GM20000 (cell line): ENCODE data around the gene RASA3.

Experiments used
- DNase-seq: peaks from one replicate; pipeline ENCODE4 v3.0.0; 2012; ENCODE audit warnings: low spot score
- CTCF ChIP-seq: IDR thresholded peaks from 2 replicates; pipeline ENCODE4 v1.5.1; 2012; ENCODE audit warnings: mild to moderate bottlenecking, control low read depth; ENCODE audit errors: extremely low read depth, missing control alignments

The RASA3 gene

DNA sequence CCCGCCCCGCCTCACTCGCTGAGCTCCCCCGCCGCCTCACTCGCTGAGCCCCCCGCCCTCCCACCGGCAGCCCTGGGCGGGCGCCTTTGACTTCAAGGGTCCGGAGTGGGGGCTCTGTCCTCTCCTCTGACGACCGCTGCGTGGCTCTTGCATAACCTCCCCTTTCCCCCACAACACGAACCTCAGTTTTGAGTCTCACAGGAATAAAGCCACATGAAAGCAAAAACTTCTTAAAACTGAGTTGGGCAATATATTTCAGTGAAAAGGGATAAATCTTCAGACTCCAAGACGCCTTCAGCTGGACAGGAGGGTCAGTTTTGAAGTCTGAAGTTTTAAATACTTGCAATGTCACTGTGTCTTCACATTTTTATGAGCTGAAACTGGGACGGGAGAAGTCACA is 87.9 kb downstream of the RASA3 start:
- DNase-seq = no peak
- TF ChIP-seq CTCF = no peak

GRCh38 chr13:114043421-114044053 is 88.9 kb downstream of the RASA3 start:
- TF ChIP-seq CTCF = no peak
- peak; percentile 76 for DNase-seq

DNA sequence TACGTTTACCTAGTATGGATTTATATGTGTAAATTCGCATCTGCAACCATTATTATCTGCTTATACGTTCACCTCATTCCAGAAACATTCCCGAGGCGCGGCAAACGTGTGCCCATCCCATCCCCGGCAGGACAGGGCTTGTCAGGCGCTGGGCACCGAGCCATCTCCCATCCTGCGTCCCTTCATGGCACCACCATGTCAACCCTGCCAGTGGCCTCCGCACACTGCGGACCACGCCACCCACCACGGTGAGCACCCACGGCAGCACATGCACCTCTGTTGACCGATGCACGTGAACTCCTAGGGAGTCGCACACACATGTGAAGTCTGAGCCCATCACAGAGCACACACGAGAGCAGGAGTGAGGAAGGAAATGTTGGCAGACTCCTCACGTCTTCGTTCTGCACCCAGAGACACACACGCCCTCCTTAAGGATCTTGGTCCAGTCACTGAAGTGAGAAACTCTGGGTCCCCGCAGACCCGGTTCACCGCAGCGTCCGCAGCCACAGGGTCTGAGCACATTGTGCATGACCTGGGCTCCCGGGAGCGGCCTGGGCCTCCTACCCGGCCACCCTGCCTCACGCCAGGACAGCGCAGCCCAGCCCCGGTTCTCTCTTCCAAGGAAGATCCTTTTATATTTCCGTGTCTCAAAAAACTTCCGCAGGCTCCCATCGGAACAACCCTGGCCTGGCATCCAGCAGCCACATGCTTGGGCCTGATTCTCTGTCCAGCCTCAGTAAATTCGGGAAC is 90.2 kb downstream of the RASA3 start:
- DNase-seq = no peak
- no peak for TF ChIP-seq CTCF

DNA sequence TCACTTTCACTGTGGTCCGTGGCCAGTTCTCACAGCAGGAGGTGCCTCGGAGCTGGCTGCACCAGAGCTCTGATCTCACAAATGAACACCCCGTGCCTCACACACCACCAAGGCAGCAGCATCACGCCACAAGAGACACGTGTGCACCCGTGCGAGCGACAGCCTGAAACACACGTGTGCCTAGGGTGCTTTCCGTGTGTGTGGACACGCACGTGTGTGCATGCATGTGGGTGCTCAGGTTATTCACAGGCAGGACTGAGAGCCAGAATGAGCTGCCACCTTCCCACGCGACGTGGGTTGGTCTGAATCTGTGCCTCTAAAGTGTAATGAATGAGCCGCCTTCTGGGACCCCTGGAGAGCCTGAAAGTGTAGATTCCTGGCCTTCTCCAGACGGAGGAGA is 90.9 kb downstream of the RASA3 start:
- DNase-seq = no peak
- no peak for TF ChIP-seq CTCF

GRCh38 chr13:114039471-114040141 is 92.8 kb downstream of the RASA3 start:
- DNase-seq = no peak
- no peak for TF ChIP-seq CTCF

DNA sequence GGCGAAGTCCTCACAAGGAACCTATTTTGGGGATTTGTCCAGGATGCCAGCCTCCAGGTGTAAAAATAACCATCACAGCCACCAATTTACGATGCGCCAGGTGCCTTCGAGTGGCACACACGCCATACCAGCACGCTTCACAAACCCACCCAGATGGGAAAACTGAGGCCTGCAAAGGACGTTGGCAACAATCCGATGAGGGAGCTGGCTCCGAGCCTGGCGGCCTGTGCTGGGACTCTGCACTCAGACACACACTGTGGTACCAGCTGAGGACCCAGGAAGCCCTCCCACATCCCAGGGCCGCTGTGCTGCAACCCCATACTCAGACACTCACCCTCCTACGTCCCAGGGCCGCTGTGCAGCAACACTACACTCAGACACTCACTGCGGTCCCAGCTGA is 93.5 kb downstream of the RASA3 start:
- no peak for DNase-seq
- no peak for TF ChIP-seq CTCF

GRCh38 chr13:114038211-114038613 is 94.2 kb downstream of the RASA3 start:
- DNase-seq = no peak
- TF ChIP-seq CTCF = no peak
